H1 (cell line): ENCODE results near the gene GSTO2. TPM values are rescaled to one million over a fixed set of nuclear protein-coding genes. Genes with fewer than 3 reads are reported as not detected.

Experiments
- CTCF ChIA-PET: fragments of 300-600 bp; sonication (Branson Sonifier 250); formaldehyde crosslinking; loops from one replicate; lab custom pipeline; 2021; ENCODE audit not compliant: partially characterized antibody; lab: Charles Lee
- POLR2A ChIA-PET: fragments of 300-600 bp; sonication (Branson Sonifier 250); formaldehyde crosslinking; loops from one replicate; lab custom pipeline; 2021; ENCODE audit warnings: inconsistent platforms; ENCODE audit not compliant: partially characterized antibody; lab: Charles Lee
- DNase-seq, 2 experiments: peaks; one replicate each; pipeline versions ENCODE4 v3.0.0 to v3.0.0-alpha.2; 2010 to 2022; ENCODE audit warnings: low spot score in 2 of 2, low read depth in 1 of 2, mixed read lengths in 1 of 2
- FAIRE-seq: peaks from 2 replicates; lab custom pipeline; 2011; peaks lifted over from hg19 to GRCh38; lab: Jason Lieb, UNC
- H2AFZ ChIP-seq: 2 replicates; pipeline ENCODE4 v1.8.1; 2012; ENCODE audit warnings: low read length, inconsistent platforms
- H2AK5ac ChIP-seq: 2 replicates; pipeline ENCODE4 v1.6.1; 2013; ENCODE audit warnings: low read depth, low read length
- H2BK120ac ChIP-seq: replicated peaks from 2 replicates; pipeline ENCODE3; 2013; ENCODE audit warnings: low read depth, low read length, inconsistent platforms
- H2BK12ac ChIP-seq: 2 replicates; pipeline ENCODE4 v1.6.1; 2013; ENCODE audit warnings: low read depth, low read length
- H2BK15ac ChIP-seq: 2 replicates; pipeline ENCODE4 v1.6.1; 2013; ENCODE audit warnings: low read length
- H2BK20ac ChIP-seq: 2 replicates; pipeline ENCODE4 v1.6.1; 2013; ENCODE audit warnings: low read length
- H2BK5ac ChIP-seq: 2 replicates; pipeline ENCODE4 v1.6.1; 2013; ENCODE audit warnings: low read depth, low read length
- H3K14ac ChIP-seq: 2 replicates; pipeline ENCODE4 v1.6.1; 2013; ENCODE audit warnings: inconsistent platforms; ENCODE audit not compliant: insufficient read length
- H3K18ac ChIP-seq: 2 replicates; pipeline ENCODE4 v1.6.1; 2013; ENCODE audit warnings: low read length; ENCODE audit errors: extremely low read depth
- H3K23ac ChIP-seq: 2 replicates; pipeline ENCODE4 v1.6.1; 2013; ENCODE audit warnings: inconsistent platforms; ENCODE audit not compliant: insufficient read length
- H3K23me2 ChIP-seq: 2 replicates; pipeline ENCODE4 v1.6.1; 2013; ENCODE audit warnings: low read depth, low read length
- H3K27ac ChIP-seq: 2 replicates; pipeline ENCODE4 v1.6.1; 2011; ENCODE audit warnings: low read depth, low read length, inconsistent platforms
- H3K27me3 ChIP-seq, 4 experiments: replicated peaks in 1 of 4; 1 replicate in 1 of 4; 2 replicates in 3 of 4; pipeline versions ENCODE4 v1.6.1 to v1.8.1; 2011 to 2013; ENCODE audit warnings: low read length in 3 of 4, mild to moderate bottlenecking in 3 of 4, inconsistent platforms in 2 of 4, mixed read lengths in 2 of 4, moderate library complexity in 1 of 4; ENCODE audit not compliant: control insufficient read depth in 3 of 4, insufficient read depth in 3 of 4; ENCODE audit errors: extremely low read depth in 1 of 4
- H3K36me3 ChIP-seq, 4 experiments: 2 replicates each; pipeline versions ENCODE4 v1.6.1 to v1.8.1; 2011 to 2013; ENCODE audit warnings: mild to moderate bottlenecking in 4 of 4, low read length in 3 of 4, moderate library complexity in 2 of 4, control low read depth in 1 of 4, inconsistent platforms in 1 of 4; ENCODE audit not compliant: insufficient read depth in 4 of 4, control insufficient read depth in 2 of 4
- H3K4ac ChIP-seq: replicated peaks from 2 replicates; pipeline ENCODE3; 2013; ENCODE audit warnings: low read length, low read depth, mixed read lengths, inconsistent platforms; ENCODE audit not compliant: insufficient read length
- H3K4me1 ChIP-seq, 4 experiments: replicated peaks in 1 of 4; 1 replicate in 1 of 4; 2 replicates in 3 of 4; pipeline versions ENCODE4 v1.6.1 to v1.8.1; 2011 to 2013; ENCODE audit warnings: low read length in 3 of 4, inconsistent platforms in 2 of 4, mixed read lengths in 1 of 4; ENCODE audit not compliant: insufficient read depth in 4 of 4, control insufficient read depth in 3 of 4
- H3K4me2 ChIP-seq, 2 experiments: 2 replicates each; pipeline versions ENCODE4 v1.6.1 to v1.8.1; 2011 to 2013; ENCODE audit warnings: low read depth in 2 of 2, low read length in 2 of 2, control low read depth in 1 of 2, inconsistent platforms in 1 of 2, mild to moderate bottlenecking in 1 of 2; ENCODE audit not compliant: insufficient read depth in 1 of 2
- H3K4me3 ChIP-seq, 4 experiments: fragments of 200-600, 300-600 bp in 1 of 4; sonication (generic), shearing (Covaris generic), sonication (Bioruptor Twin) in 1 of 4; 2 replicates each; pipeline versions ENCODE4 v1.5.1 to v1.8.1; 2011 to 2016; ENCODE audit warnings: low read length in 4 of 4, low read depth in 3 of 4, control low read depth in 2 of 4, inconsistent platforms in 2 of 4, mild to moderate bottlenecking in 2 of 4, mixed read lengths in 1 of 4, moderate library complexity in 1 of 4; ENCODE audit not compliant: insufficient read depth in 2 of 4; ENCODE audit errors: extremely low read depth in 1 of 4
- H3K56ac ChIP-seq: replicated peaks from 2 replicates; pipeline ENCODE3; 2013; ENCODE audit warnings: low read depth, mild to moderate bottlenecking, mixed read lengths, low read length, inconsistent platforms; ENCODE audit not compliant: insufficient read length
- H3K79me1 ChIP-seq: 2 replicates; pipeline ENCODE4 v1.6.1; 2013; ENCODE audit warnings: low read depth, low read length, control low read depth
- H3K79me2 ChIP-seq, 2 experiments: 2 replicates each; pipeline versions ENCODE4 v1.6.1 to v1.8.1; 2012 to 2013; ENCODE audit warnings: low read length in 2 of 2, mild to moderate bottlenecking in 2 of 2, inconsistent platforms in 1 of 2; ENCODE audit not compliant: insufficient read depth in 2 of 2, control insufficient read depth in 1 of 2
- H3K9ac ChIP-seq, 4 experiments: replicated peaks in 1 of 4; 1 replicate in 1 of 4; 2 replicates in 3 of 4; pipeline versions ENCODE4 v1.6.1 to v1.8.1; 2011 to 2013; ENCODE audit warnings: low read depth in 3 of 4, low read length in 3 of 4, control low read depth in 2 of 4, mild to moderate bottlenecking in 2 of 4, moderate library complexity in 2 of 4, inconsistent platforms in 1 of 4; ENCODE audit errors: extremely low read depth in 1 of 4
- H3K9me3 ChIP-seq, 2 experiments: 2 replicates each; pipeline versions ENCODE4 v1.6.1 to v1.8.1; 2012 to 2013; ENCODE audit warnings: mild to moderate bottlenecking in 2 of 2, moderate library complexity in 2 of 2, control low read depth in 1 of 2, inconsistent platforms in 1 of 2, low read depth in 1 of 2, low read length in 1 of 2, mixed read lengths in 1 of 2; ENCODE audit not compliant: insufficient read depth in 2 of 2
- H4K20me1 ChIP-seq, 2 experiments: replicated peaks in 1 of 2; 2 replicates each; pipeline versions ENCODE3 to v1.8.1; 2011 to 2013; ENCODE audit warnings: inconsistent platforms in 2 of 2, low read length in 2 of 2, mild to moderate bottlenecking in 1 of 2; ENCODE audit not compliant: insufficient read depth in 2 of 2, control insufficient read depth in 1 of 2
- H4K5ac ChIP-seq: 2 replicates; pipeline ENCODE4 v1.6.1; 2013; ENCODE audit warnings: low read length, low read depth, mixed read lengths, inconsistent platforms; ENCODE audit not compliant: insufficient read length
- H4K8ac ChIP-seq: 2 replicates; pipeline ENCODE4 v1.8.0; 2013; ENCODE audit warnings: mild to moderate bottlenecking, moderate library complexity, low read length, inconsistent platforms; ENCODE audit not compliant: insufficient read depth; ENCODE audit errors: extremely low read depth
- H4K91ac ChIP-seq: replicated peaks from 2 replicates; pipeline ENCODE3; 2013; ENCODE audit warnings: low read length, mixed read lengths, inconsistent platforms; ENCODE audit not compliant: insufficient read length
- GABPA ChIP-seq: IDR thresholded peaks from 2 replicates; pipeline ENCODE4 v1.6.1; 2011; ENCODE audit warnings: mild to moderate bottlenecking, low read length, moderate library complexity, borderline replicate concordance; ENCODE audit not compliant: insufficient read depth
- KDM4A ChIP-seq: IDR thresholded peaks from one replicate; pipeline ENCODE4 v1.7.1; 2012; ENCODE audit warnings: low read depth, mild to moderate bottlenecking, moderate library complexity, low read length, inconsistent platforms; ENCODE audit not compliant: severe bottlenecking
- NRF1 ChIP-seq: IDR thresholded peaks from 2 replicates; pipeline ENCODE4 v1.6.1; 2011; ENCODE audit warnings: mild to moderate bottlenecking, low read depth, low read length, improper control_type of control experiment
- POLR2A ChIP-seq, 2 experiments: IDR thresholded peaks; 1 replicate in 1 of 2; 2 replicates in 1 of 2; pipeline ENCODE4 v1.6.1; 2011; ENCODE audit warnings: low read depth in 2 of 2, low read length in 2 of 2, mild to moderate bottlenecking in 2 of 2; ENCODE audit errors: control extremely low read depth in 1 of 2
- RXRA ChIP-seq: IDR thresholded peaks from 2 replicates; pipeline ENCODE4 v1.6.1; 2011; ENCODE audit warnings: low read depth, mild to moderate bottlenecking, low read length, moderate library complexity; ENCODE audit not compliant: insufficient read depth
- SIRT6 ChIP-seq: IDR thresholded peaks from one replicate; pipeline ENCODE4 v1.7.1; 2012; ENCODE audit warnings: low read length, inconsistent platforms
- SUZ12 ChIP-seq: fragments of 200-600 bp; sonication (generic); IDR thresholded peaks from 2 replicates; pipeline ENCODE4 v1.6.1; 2012; ENCODE audit warnings: mild to moderate bottlenecking, inconsistent platforms, low read length, moderate library complexity, mixed read lengths
- WGBS, 2 experiments: shearing (Covaris generic) in 1 of 2; methylation state at CpG; one replicate each; pipeline versions ENCODE4 v1.1.6 to v1.1.7; 2013 to 2015; ENCODE audit warnings: low lambda C conversion rate in 2 of 2, mixed read lengths in 2 of 2, inconsistent platforms in 1 of 2, low coverage in 1 of 2, missing lambda C conversion rate in 1 of 2; ENCODE audit not compliant: insufficient replicate concordance in 2 of 2, insufficient coverage in 1 of 2, insufficient read length in 1 of 2; ENCODE audit errors: extremely low coverage in 1 of 2, missing lambda C conversion rate in 1 of 2; 5-methylcytosine and 5-hydroxymethylcytosine counted together
- polyA plus RNA-seq, 7 experiments: library from polyadenylated mRNA; depleted of rRNA in 3 of 7; stranded (reverse) in 5 of 7; unstranded in 2 of 7; fragments of >200 nt in 5 of 7; fragments of 200-250 nt in 2 of 7; gene quantifications; 1 replicate in 5 of 7; 2 replicates in 1 of 7; 4 replicates in 1 of 7; pipeline versions ENCODE4 v1.2.1 to v1.2.3, GENCODE V29; 2011 to 2013; ENCODE audit warnings: missing spikeins in 2 of 7, mixed read lengths in 2 of 7
- total RNA-seq: library from RNA; stranded (reverse); fragmentation: NEBNext Ultra II Directional; extraction: Animal tissue kit (Norgen Biotek cat#: 25700); gene quantifications from 2 replicates; pipeline ENCODE4 v1.2.1, GENCODE V29; 2021
- TF ChIP-seq, protein P1 (sequence below): IDR thresholded peaks from 2 replicates; pipeline ENCODE4 v1.6.1; 2012; ENCODE audit warnings: inconsistent platforms
- TF ChIP-seq, protein P2 (sequence below): IDR thresholded peaks from 2 replicates; pipeline ENCODE4 v1.6.1; 2012; ENCODE audit warnings: low read length, inconsistent platforms
- TF ChIP-seq, protein P3 (sequence below): IDR thresholded peaks from 2 replicates; pipeline ENCODE4 v1.6.1; 2012; ENCODE audit warnings: inconsistent platforms

Gene GSTO2
- total and polyA plus RNA-seq, 2 of the 8 experiments (the other 6 are each of a cell fraction or from before 2014, with no cell fraction given) = 13.1 to 41.7 TPM

DNA sequence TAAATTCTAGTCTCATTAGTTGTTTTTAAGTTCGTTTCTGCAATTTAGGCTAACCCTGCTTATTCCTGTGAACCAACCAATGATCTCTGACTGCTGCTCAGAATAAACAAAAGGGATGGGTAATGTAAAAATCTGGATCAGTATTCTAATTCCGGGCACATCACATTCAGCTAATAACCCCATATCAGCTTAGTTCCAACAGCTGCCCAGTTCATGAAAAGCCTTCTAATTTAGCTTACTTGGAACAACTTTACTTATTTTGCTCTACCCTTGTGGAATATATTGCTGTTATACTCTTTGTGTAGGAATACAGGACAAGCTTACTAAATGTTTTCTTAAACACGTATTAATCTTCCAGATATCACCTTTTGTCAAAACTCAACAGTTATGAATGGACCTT, 33.2 kb upstream of the GSTO2 start:
- 89% methylated on average over 3 of the region's 3 CpGs; no CpG with 5 or more reads in 1 of the 2 experiments for WGBS, 2 experiments
- Histone ChIP-seq H2AFZ (no peak overlapping the region), H3K9ac (no peak overlapping the region), H3K27me3 (peaks cover 0 to 2% (median 0%) of the 10 kb centered on the region in 4 experiments; a peak in 1 of 7 replicates), H3K36me3 (no peaks in the 10 kb centered on the region; a peak in 1 of 8 replicates), H4K91ac (no peak overlapping the region), H3K79me2 (no peaks in the 10 kb centered on the region), H2BK12ac (no peak overlapping the region), H3K4me3 (no peak overlapping the region), H3K23me2 (peaks cover 9% of the 10 kb centered on the region), H3K18ac (no peak overlapping the region), H3K4ac (no peak overlapping the region), H4K20me1 (no peaks in the 10 kb centered on the region), H4K8ac (no peak overlapping the region), H3K9me3 (peaks cover 0 to 10% of the 10 kb centered on the region in 2 experiments; a peak in 2 of 4 replicates), H3K79me1 (no peaks in the 10 kb centered on the region), H3K27ac (no peak overlapping the region), H3K56ac (no peak overlapping the region), H3K4me1 (no peaks in the 10 kb centered on the region), H4K5ac (no peak overlapping the region), H3K14ac (no peak overlapping the region), H2BK120ac (no peak overlapping the region), H3K23ac (no peak overlapping the region), H2BK5ac (no peak overlapping the region), H2AK5ac (no peak overlapping the region), H3K4me2 (no peak overlapping the region), H2BK20ac (no peak overlapping the region), H2BK15ac (no peak overlapping the region)
- no peak for DNase-seq
- CTCF ChIA-PET = interaction anchor here (0.6 to 1.3 kb wide), 2 partner anchors 13 to 189 kb away, joined by 3 read pairs; no protein-coding TSS in a partner anchor
- no peak for FAIRE-seq
- POLR2A ChIA-PET = no interaction called here
- TF ChIP-seq NRF1 = no peak
- TF ChIP-seq, protein P1, sequence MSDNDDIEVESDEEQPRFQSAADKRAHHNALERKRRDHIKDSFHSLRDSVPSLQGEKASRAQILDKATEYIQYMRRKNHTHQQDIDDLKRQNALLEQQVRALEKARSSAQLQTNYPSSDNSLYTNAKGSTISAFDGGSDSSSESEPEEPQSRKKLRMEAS = no peak
- TF ChIP-seq, protein P2, sequence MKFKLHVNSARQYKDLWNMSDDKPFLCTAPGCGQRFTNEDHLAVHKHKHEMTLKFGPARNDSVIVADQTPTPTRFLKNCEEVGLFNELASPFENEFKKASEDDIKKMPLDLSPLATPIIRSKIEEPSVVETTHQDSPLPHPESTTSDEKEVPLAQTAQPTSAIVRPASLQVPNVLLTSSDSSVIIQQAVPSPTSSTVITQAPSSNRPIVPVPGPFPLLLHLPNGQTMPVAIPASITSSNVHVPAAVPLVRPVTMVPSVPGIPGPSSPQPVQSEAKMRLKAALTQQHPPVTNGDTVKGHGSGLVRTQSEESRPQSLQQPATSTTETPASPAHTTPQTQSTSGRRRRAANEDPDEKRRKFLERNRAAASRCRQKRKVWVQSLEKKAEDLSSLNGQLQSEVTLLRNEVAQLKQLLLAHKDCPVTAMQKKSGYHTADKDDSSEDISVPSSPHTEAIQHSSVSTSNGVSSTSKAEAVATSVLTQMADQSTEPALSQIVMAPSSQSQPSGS = no peak
- no peak for TF ChIP-seq SUZ12
- no peak for TF ChIP-seq POLR2A (IDR thresholded peaks at IDR 0.05; ENCODE audit: control extremely low read depth in 1 of 2, low read depth in 2 of 2, low read length in 2 of 2)
- TF ChIP-seq, protein P3, sequence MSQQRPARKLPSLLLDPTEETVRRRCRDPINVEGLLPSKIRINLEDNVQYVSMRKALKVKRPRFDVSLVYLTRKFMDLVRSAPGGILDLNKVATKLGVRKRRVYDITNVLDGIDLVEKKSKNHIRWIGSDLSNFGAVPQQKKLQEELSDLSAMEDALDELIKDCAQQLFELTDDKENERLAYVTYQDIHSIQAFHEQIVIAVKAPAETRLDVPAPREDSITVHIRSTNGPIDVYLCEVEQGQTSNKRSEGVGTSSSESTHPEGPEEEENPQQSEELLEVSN = no peak
- TF ChIP-seq GABPA = no peak
- no peak for TF ChIP-seq KDM4A
- no peak for TF ChIP-seq SIRT6
- TF ChIP-seq RXRA = no peak
